ENCODE measurements around the gene NFRKB. TPM values are rescaled to one million over a fixed set of nuclear protein-coding genes. Genes with fewer than 3 reads are reported as not detected.

The NFRKB gene
- total and polyA plus RNA-seq, 3 donors from 2014 or later = 48.1 to 81.3 (median 61.2) TPM

DNA sequence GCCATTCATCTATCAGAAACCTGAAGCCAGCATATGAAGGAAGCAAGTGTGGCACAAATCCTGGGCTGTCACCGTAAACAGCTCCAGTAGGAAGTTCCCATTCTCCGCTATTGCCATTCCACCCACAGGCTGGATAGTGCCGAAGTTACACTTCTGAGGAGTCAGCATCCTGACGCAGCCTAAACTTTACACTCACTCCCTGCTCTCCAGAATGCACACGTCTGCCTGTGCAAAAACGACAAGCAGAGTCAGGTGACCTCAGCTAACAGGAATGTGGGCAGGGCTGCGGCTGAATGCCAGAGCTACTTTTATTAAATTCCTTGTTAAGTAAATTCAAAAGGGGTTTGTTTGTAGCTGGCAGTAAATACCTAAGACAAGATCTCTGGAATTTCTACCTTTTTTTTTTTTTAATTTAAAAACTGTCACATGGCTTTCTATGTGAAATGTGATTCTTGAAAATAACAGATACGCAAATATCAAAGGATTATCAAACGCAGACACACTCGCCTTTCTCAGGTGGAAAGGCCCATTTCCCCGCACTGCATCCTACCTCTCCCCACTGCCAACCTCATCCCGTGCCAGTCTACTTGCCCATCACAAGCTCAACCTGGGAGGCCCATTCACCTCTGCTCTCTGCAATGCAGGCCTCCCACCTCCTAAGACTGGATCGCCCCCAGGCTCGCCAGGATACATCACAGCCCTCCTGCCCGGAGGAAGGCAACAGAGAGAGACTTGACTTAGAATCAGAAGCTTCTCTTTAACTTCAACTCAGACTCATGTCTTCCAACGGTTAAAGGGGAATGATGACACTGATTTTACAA, 33.5 kb downstream of the NFRKB start:
- DNase-seq = peak; percentile 53
- H3K9me3 ChIP-seq = no peaks in the 10 kb centered on the region
- intact Hi-C loops (cut with DNase I; ENCODE audit: low total_unique reads) = no loop called here
- H3K36me3 ChIP-seq (ENCODE audit: low read depth, missing control alignments) = no peaks in the 10 kb centered on the region
- WGBS, 2 donors = 68 to 71% methylated on average over 16 of the region's 16 CpGs
- no peaks in the 10 kb centered on the region for H3K4me1 ChIP-seq
- no peaks in the 10 kb centered on the region for H3K27me3 ChIP-seq
- H3K4me3 ChIP-seq = no peak overlapping the region
- H3K27ac ChIP-seq = no peak overlapping the region
- TF ChIP-seq CTCF (IDR thresholded peaks at IDR 0.05) = no peak

DNA sequence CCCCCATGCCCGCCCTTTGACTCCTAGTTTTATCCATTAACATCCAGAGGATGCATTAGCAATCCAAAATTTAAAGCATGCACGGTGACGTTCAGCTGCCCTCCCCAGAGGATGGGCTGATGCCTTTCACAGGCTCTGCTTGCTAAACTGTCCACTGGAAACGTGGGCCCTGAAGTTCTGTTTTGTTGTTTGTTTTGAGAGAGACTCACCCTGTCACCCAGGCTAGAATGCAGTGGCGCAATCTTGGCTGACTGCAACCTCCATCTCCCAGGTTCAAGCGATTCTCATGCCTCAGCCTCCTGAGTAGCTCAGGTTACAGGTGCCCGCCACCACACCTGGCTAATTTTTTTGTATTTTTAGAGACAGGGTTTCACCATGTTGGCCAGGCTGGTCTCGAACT, 39.3 kb downstream of the NFRKB start:
- TF ChIP-seq CTCF (IDR thresholded peaks at IDR 0.05) = no peak
- TF ChIP-seq POLR2A (IDR thresholded peaks at IDR 0.05) = no peak
- Histone ChIP-seq H3K9me3 (no peaks in the 10 kb centered on the region), H3K4me3 (no peak overlapping the region), H3K27me3 (no peaks in the 10 kb centered on the region), H3K4me1 (no peaks in the 10 kb centered on the region), H3K36me3 (ENCODE audit: low read depth, missing control alignments) (no peaks in the 10 kb centered on the region), H3K27ac (no peak overlapping the region)
- no peak for DNase-seq
- 83 to 97% methylated on average over 8 of the region's 8 CpGs for WGBS, 2 donors
- intact Hi-C loops (cut with DNase I; ENCODE audit: low total_unique reads) = no loop called here

DNA sequence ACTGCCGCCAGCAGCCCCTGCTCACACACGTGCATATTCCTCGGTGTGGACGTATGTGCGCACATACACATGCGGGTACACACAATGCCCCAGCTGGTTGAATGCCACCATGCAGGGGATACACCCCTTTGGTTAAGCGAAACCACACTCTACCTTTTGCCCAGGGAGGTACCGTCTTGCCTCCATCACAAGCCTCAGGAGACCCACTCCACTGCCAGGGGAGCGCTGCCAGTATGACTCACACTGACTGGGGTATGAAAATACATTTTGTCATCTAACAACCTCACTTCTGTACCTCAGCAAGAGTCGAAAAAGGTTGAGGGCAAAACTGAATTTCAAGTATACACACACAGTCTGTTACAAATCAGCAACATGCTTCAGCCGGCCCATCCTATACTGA, 40.3 kb downstream of the NFRKB start:
- Histone ChIP-seq H3K9me3 (no peaks in the 10 kb centered on the region), H3K36me3 (ENCODE audit: low read depth, missing control alignments) (no peaks in the 10 kb centered on the region), H3K27me3 (no peaks in the 10 kb centered on the region), H3K4me1 (no peaks in the 10 kb centered on the region), H3K27ac (no peak overlapping the region), H3K4me3 (no peak overlapping the region)
- WGBS, 2 donors = 88 to 94% methylated on average over 11 of the region's 11 CpGs
- intact Hi-C loops (cut with DNase I; ENCODE audit: low total_unique reads) = no loop called here
- DNase-seq = no peak
- no peak for TF ChIP-seq POLR2A (IDR thresholded peaks at IDR 0.05)
- no peak for TF ChIP-seq CTCF (IDR thresholded peaks at IDR 0.05)

- Histone ChIP-seq H3K9me3 (no peaks in the 10 kb centered on the region), H3K27me3 (no peaks in the 10 kb centered on the region), H3K4me1 (no peaks in the 10 kb centered on the region), H3K27ac (no peak overlapping the region), H3K36me3 (ENCODE audit: low read depth, missing control alignments) (no peaks in the 10 kb centered on the region), H3K4me3 (no peak overlapping the region)
- intact Hi-C loops (cut with DNase I; ENCODE audit: low total_unique reads) = no loop called here
- TF ChIP-seq POLR2A (IDR thresholded peaks at IDR 0.05) (no peak), CTCF (IDR thresholded peaks at IDR 0.05) (no peak)
- DNase-seq = no peak
- 83% methylated on average over 7 of the region's 7 CpGs for WGBS, 2 donors
These were observed 41.1 kb downstream of the NFRKB start for GRCh38 chr11:129854232-129854805.
